HuH-7 (cell line): ENCODE data around the gene ST7.

ENCODE experiments used
- DNase-seq: peaks from one replicate; pipeline ENCODE4 v3.0.0; 2011; ENCODE audit warnings: low spot score

ST7 gene

DNA sequence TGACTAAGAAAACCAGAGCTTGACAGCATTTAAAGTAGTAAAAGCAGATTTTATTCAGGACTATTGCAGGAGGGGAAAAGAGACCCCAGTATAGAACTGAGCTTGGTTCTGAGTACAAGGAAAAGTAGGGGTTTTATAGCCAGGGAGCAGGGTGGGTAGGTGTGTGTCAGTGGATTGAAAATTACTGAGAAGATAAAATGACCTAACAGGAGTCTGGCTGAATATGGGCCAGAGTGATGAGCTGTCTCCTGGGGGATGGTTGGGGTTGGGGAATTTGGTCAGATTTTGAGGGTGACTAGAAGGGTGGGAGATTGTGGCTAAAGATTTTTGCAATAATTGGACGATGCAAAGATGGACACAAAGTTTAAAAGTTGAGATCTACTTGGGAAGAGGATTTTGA, 114.0 kb downstream of the ST7 start:
- DNase-seq, result no peak

- no peak for DNase-seq
These were observed 115.3 kb downstream of the ST7 start for GRCh38 chr7:117068511-117069145.

DNA sequence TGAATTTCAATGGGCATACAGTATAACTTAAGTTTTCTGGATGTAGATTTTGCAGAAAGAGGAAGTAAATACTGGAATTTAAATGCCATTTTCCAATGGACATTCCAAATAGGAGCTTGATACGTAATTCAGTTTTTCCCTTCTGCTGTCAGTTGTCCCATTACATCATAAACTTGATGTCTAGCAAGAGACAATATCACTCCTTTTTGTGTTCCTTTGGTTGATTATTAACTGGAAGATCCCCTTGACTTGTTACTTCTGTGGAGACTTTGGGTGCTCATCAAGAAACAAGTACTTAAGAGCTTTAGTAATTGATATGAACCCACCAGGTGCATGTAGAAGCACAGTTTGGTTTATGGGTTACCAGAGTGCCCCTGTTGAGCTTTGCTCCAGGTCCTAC, 116.1 kb downstream of the ST7 start:
- DNase-seq, result no peak

- no peak for DNase-seq
These were observed 118.2 kb downstream of the ST7 start for GRCh38 chr7:117071551-117071950.

DNA sequence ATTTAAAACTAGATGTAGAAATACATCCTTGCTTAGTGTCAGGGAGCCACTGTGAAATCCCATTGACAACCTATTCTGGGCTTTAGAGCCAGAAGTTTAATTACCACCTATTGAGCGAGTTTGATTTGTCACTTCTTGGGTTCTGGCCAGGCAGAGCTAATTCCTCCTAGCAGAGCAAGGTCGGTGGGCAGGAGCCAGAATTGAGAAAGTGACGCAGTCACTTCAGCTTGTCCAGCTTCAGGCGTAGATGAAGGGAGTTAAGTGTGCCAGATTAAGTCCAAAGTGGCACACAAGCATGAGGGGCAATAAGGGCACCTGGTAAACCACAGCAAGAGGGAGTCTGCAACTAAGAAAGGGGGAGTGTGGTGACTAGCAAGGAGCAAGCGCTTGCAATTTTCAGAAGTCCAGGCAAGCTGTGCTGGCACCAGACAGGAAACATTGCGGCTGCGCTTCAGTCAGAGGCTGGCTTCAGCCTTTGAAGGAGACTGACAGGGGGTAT, 119.4 kb downstream of the ST7 start:
- no peak for DNase-seq

DNA sequence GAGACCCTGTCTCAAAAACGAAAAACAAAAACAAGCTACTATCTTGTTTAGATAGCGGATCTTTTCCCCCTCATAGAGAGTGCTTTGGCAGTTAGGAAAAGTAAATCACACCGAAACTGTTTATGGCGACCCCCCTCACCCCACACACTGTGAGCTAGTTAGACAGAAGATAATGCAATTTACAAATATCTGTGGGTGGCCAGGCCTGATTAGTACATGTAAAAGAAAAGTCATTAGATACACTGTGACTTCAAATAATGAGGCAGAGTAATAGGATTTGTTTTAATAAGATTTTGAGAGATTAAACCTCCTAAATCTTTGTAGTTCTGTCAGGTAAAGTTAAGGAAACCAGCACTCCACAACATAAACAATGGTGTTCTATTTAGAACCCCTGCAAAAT, 121.1 kb downstream of the ST7 start:
- no peak for DNase-seq

DNA sequence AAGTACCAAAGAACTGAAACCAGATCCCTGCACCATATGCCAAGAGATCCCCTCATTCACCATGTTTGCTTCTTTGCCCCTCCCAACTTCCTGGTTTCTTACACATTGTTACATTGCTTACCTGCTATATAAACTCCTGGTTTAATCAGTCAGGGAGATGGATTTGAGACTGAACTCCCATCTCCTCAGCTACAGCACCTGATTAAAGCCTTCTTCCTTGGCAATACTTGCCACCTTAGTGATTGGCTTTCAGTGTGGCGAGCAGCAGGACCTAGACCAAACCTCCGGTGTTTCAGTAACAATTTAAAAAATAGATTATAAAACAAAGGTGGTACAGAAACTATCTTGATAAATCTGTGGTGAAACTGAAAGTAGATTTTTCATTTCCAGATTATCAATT, 122.6 kb downstream of the ST7 start:
- no peak for DNase-seq

DNA sequence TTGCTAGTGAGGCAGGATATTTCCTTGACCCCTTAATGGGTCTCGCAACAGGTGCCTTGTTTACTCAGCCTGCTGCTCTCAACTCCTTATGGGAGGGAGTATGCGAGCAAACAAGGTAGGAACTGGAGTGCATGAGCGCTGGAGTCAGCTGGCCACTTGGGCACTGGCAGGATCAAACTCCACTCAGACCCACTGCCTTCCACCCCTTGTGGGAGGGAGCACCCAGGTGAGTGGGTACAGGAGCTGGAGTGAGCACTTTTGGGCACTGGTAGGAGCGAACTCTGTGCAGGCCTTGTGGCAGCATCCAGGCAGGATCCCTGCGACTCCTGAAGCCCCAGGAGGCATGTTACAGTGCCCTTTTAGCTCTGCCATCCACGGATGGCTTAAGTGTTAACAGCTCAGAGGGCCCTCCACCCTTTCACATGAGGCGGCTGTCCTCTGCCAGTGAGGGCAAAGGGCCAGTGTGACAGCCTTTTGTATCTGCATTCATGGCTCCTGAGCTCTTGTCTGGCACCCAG, 123.2 kb downstream of the ST7 start:
- DNase-seq, result no peak

DNA sequence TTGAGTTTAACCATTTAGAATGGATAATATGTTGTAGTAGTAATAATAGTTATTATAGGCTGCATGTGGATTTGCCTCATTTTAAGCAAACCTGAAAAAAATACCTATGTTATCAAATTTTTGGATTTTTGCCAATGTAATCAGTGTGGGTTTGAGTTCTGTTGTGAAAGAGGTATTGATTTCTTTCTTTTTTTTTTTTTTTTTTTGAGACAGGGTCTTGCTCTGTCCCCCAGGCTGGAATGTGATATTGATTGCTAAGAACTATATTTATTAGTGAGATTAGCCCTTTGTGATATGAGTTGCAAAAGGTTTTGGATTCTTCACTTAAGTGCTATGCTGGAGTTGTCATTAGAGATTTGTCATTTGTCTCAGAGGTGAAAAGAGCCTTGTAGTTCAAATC, 124.4 kb downstream of the ST7 start:
- DNase-seq, result no peak

DNA sequence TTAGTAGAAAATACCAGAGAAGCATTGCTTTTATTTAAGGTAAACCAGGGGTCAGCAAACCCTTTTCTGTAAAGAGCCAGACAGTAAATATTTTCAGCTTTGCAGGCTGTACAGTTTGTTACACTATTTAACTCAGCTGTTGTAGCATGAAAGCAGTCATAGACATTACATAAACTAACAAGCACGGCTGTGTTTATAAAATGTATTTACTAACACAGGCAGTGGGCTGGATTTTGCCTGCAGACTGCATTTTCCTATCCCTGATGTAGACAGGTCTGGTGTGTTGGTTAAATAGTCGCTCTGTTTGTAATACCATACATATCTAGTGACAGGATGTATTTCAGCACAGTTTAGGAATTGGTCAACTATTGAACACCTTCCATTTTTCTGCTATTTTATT, 129.3 kb downstream of the ST7 start:
- DNase-seq, result no peak

- no peak for DNase-seq
These were observed 130.3 kb downstream of the ST7 start for GRCh38 chr7:117083648-117084047.

DNA sequence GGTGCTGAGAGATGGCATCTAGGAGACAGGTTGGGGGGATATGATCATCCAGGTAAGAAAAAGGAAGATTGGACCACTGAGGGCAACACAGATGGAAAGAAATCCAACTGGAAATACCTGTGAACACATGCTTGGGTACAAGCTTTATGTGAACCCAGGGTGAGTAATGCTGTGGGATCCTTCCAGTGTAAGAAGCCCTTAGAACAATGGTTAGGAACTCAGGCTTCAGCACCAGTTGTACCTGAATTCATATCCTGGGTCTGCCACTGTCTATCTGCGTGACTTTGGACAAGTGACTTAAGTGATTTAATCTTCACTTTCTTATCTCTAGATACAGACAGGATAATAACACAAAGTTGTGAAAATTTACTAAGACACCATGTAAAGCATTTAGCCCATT, 131.0 kb downstream of the ST7 start:
- DNase-seq, result no peak

- DNase-seq, result no peak
These were observed 132.0 kb downstream of the ST7 start for GRCh38 chr7:117085275-117085674.

GRCh38 chr7:117085769-117086463, 132.6 kb downstream of the ST7 start:
- DNase-seq, result no peak

DNA sequence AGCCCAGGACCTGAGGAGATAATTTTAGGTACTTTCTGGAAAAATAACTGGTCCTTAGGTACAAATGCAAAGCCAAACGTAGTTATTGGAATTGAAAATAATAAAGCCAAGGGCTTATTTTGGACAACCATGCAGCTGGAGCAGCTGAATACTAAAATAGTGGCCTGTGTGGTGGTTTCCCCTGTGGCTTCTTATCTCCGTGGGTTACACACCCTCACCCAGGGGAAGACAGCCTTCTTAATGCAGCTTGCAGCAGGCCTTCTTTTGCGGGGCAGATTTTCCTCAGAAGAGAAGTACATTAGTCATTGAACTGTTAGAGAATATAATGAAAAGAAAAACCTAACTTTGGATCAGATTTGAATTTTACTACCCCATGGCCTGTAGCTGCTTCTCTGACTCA, 133.5 kb downstream of the ST7 start:
- DNase-seq, result no peak

GRCh38 chr7:117087639-117088396, 134.5 kb downstream of the ST7 start:
- DNase-seq, result no peak

GRCh38 chr7:117088623-117089194, 135.4 kb downstream of the ST7 start:
- DNase-seq, result no peak

DNA sequence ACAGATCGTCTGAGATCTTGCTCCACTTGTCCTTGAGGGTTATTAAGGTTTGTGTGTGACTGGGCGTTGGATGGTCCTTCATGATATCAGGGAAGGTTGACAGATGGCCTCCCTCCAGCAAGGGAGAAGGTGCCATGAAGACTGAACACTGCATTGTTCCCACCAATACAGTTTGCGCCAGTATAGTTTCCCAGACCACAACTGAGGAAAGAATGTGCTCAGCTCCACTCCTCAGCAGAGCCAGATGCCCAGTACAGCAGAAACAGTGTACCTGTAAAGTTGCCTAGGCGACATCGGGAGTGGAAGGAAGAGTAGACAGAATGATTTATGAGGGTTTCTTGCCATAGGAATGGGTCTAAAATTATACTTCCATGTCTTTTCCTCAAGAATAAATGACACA, 137.5 kb downstream of the ST7 start:
- DNase-seq, result no peak

GRCh38 chr7:117091721-117092120, 138.4 kb downstream of the ST7 start:
- DNase-seq, result no peak

DNA sequence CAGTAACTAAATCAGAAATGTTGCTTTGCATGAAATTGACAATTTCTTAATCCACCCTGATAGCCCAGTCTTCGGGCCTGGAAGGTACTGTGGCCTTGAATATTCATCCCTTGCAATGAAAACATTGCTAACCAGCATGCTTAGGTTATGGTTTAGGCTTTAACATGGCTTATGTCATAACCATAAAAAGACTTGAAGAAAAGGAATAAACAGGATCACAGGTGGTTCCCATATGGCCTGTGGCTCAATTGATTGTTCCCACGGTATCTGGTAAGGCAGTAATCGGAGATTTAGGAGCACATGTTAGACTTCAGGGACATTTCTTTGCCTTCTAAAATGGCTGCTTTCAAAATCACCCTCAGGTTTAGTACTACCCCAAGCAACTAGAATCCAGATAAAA, 139.5 kb downstream of the ST7 start:
- no peak for DNase-seq

GRCh38 chr7:117094457-117094856, 141.2 kb downstream of the ST7 start:
- DNase-seq, result no peak

DNA sequence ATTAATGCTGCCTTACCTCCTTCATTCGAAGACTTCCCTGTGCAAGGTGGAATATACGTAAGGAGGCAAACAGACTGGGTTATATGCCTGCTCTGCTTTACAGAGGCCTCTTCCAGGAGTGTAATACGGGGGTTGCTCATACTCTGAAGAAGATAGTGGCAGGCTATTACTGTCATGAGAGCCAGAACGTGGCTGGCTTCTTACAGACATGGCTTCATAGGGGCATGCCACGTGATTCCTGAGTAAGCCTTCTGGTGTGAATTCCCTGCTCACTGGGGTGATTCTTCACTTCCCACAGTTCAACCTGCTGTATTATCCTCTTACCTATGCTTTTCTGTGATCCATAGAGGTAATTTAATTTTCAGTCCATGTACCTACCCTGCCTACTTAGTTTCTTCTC, 141.8 kb downstream of the ST7 start:
- no peak for DNase-seq

DNA sequence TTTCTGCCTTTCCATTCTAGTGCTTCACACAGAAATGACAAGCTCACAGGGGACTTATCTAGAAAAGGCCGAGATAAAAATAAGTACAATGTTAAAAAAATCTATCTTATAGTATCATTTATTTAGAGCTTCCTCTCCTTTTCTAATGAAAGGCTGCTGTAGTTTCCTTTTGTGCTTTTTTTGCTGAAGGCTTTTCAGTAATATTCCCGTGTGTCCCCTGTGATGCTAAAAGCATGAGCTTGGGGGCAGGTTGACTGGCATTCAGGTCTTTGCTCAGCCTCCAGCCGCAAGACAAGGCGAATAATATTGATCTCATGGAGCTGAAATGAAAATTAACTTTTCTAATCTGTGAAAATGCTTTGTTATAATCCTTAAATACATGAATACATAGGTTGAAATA, 143.0 kb downstream of the ST7 start:
- DNase-seq, result no peak
